ENCODE measurements around the gene NPEPL1. TPM values are rescaled to one million over a fixed set of nuclear protein-coding genes. Genes with fewer than 3 reads are reported as not detected.
A peak's percentile ranks its signal among the peaks of the same experiment; 100 is the strongest.

Gene NPEPL1
- total RNA-seq, 6 donors from 2014 or later = 19.4 to 198 (median 50.9) TPM

DNA sequence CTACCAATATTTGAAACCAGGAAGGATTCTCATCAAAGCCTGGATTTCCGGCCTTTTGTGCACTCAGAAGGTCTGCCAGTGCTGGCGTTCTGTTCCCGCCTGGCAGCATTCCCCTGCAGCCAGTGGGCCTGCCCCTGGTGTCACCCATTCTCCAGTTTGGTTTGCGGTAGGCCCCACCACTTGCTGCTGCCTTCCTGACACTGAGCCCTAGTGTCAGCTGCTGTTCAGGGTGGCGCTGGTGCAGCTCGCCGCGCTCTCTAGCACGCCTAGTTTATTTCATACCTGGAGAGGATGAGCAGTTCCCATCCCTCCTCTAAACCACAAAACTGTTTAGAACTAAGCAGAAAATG, 9.5 kb downstream of the NPEPL1 start:
- peak in 1 of 2 donors; percentile 16 for DNase-seq
- ATAC-seq (ENCODE audit: low FRiP score in 2 of 2) = no peak
- WGBS, 2 donors = 95 to 96% methylated on average over 9 of the region's 9 CpGs
- Histone ChIP-seq H3K27ac (no peak overlapping the region), H3K4me3 (no peak overlapping the region), H3K36me3 (peaks cover 15 to 92% (median 55%) of the 10 kb centered on the region in 4 donors), H3K27me3 (no peaks in the 10 kb centered on the region), H3K9me3 (no peaks in the 10 kb centered on the region), H3K4me1 (no peaks in the 10 kb centered on the region)
- no peak for TF ChIP-seq EP300 (IDR thresholded peaks at IDR 0.05)

DNA sequence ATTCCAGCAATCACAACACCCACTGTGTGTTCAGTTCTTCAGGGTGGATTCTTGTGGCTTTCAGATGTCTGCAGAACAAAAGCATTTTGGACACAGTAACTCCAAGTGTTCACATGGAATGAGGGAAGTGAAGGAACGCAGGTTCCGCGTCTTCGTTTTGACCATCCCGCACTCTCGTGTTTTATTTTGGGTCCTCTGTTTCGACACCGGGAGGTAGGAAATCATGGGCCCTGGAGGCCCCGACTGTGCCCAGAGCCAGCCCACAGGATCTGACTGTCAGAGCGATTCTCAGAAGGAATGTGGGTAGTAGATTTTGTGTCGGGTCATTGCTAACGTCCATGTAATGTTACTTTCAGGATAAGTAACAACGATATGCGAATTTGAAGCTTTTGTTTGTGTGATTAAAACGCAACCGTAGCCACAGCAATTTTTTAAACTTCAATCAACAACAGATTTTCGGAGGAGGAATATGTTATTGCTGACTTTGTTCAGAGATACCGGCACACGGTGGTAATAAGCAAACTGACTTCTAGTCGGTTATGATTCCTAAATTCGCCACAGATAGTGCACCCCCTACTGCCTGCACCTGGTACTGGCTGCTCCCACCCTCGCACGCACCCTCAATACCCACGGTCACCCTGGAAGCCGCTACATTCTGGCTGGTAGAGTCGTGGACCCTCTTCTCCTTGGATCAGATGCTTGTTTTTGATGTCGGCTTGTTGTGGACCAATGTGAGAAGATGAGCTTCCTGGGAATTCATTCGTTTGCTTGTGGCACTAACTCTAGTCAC, 10.5 kb downstream of the NPEPL1 start:
- Histone ChIP-seq H3K9me3 (no peaks in the 10 kb centered on the region), H3K27ac (no peak overlapping the region), H3K27me3 (no peaks in the 10 kb centered on the region), H3K4me3 (no peak overlapping the region), H3K36me3 (peaks cover 15 to 88% (median 57%) of the 10 kb centered on the region in 4 donors), H3K4me1 (no peaks in the 10 kb centered on the region)
- 91 to 96% methylated on average over 28 of the region's 28 CpGs for WGBS, 2 donors
- DNase-seq (peak in 1 of 2 donors; percentile 18), ATAC-seq (ENCODE audit: low FRiP score in 2 of 2) (no peak)
- TF ChIP-seq POLR2A (IDR thresholded peaks at IDR 0.05) = no peak
- no peak for TF ChIP-seq EP300 (IDR thresholded peaks at IDR 0.05)
- TF ChIP-seq, protein P1, sequence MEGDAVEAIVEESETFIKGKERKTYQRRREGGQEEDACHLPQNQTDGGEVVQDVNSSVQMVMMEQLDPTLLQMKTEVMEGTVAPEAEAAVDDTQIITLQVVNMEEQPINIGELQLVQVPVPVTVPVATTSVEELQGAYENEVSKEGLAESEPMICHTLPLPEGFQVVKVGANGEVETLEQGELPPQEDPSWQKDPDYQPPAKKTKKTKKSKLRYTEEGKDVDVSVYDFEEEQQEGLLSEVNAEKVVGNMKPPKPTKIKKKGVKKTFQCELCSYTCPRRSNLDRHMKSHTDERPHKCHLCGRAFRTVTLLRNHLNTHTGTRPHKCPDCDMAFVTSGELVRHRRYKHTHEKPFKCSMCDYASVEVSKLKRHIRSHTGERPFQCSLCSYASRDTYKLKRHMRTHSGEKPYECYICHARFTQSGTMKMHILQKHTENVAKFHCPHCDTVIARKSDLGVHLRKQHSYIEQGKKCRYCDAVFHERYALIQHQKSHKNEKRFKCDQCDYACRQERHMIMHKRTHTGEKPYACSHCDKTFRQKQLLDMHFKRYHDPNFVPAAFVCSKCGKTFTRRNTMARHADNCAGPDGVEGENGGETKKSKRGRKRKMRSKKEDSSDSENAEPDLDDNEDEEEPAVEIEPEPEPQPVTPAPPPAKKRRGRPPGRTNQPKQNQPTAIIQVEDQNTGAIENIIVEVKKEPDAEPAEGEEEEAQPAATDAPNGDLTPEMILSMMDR (IDR thresholded peaks at IDR 0.05) = peak in 2 of 6 experiments; percentile 14 to 28
- TF ChIP-seq POLR2AphosphoS5 (IDR thresholded peaks at IDR 0.05) = no peak

DNA sequence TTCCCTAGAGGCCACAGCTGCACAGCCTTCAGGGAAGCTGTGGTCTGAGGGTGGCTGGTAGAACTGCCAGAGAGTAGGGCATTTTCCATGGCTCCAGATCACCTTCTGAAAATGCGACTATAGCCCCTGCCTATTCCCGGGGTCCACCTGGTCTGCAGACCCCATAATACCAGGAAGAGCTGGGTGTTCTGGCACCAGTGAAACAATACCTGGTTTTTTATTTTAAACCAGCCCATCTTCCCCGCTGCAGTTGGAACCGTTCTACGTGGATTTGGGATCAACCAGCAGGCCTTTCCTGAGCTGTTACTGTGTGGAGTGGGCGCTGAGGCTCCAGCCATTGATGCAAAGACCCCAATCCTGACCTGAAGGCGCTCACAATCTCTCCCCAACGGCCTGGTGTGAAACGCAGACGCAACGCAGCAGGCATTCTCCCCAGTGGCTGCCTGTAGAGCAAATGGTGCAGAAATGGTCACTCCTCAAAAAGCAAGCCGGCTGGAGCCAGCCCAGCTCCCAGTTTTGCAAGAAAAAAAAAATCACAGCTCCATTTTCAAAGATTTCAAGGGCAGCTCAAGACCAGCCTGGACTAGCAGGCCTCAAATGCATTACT, 11.3 kb downstream of the NPEPL1 start:
- peak in 1 of 2 donors; percentile 12 for DNase-seq
- H3K27me3 ChIP-seq = no peaks in the 10 kb centered on the region
- H3K27ac ChIP-seq = no peak overlapping the region
- H3K36me3 ChIP-seq = peaks cover 13 to 87% (median 53%) of the 10 kb centered on the region in 4 donors
- WGBS, 2 donors = 96 to 97% methylated on average over 12 of the region's 12 CpGs
- TF ChIP-seq POLR2AphosphoS5 (IDR thresholded peaks at IDR 0.05) (no peak), EP300 (IDR thresholded peaks at IDR 0.05) (no peak), POLR2A (IDR thresholded peaks at IDR 0.05) (no peak)
- TF ChIP-seq, protein P1 (IDR thresholded peaks at IDR 0.05) = no peak
- no peak for ATAC-seq (ENCODE audit: low FRiP score in 2 of 2)
- no peaks in the 10 kb centered on the region for H3K9me3 ChIP-seq
- no peaks in the 10 kb centered on the region for H3K4me1 ChIP-seq
- no peak overlapping the region for H3K4me3 ChIP-seq

DNA sequence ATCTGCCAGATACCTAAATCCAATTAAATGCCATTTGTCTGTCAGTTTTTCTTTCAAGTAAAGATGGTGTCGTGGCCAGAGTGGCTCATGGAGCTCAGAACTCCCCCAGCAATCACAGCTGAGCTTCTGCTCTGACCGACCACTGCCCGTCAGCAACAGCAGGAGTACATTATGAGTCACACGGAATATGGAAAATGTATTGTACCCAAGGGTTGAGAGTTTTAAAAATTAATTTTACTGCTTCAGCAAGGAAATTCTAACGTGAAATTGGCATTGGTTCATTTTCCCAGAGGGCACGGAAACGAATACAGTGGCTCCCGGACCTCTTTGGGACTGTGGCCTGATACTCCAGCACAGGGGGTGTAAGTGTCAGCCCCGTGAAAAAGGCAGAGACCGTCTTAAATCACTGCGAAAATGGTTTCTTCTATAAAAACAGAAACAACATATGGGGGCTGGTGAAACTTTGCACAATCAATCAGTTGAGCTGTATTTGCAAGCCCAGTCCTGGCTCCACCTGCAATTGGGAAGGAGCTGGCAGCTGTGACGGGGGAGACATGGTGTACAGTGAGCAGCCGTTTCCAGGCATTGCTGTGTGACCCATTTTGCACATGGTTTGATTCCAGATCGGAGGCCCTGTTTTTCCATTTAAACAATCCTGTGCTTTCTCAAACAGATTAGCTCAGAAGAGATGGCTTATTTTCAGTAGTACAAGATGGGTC, 12.8 kb downstream of the NPEPL1 start:
- Histone ChIP-seq H3K9me3 (no peaks in the 10 kb centered on the region), H3K36me3 (peaks cover 3 to 80% (median 43%) of the 10 kb centered on the region in 4 donors), H3K27ac (no peak overlapping the region), H3K4me1 (no peaks in the 10 kb centered on the region), H3K4me3 (no peak overlapping the region), H3K27me3 (no peaks in the 10 kb centered on the region)
- 90 to 95% methylated on average over 14 of the region's 14 CpGs for WGBS, 2 donors
- no peak for TF ChIP-seq POLR2A (IDR thresholded peaks at IDR 0.05)
- TF ChIP-seq POLR2AphosphoS5 (IDR thresholded peaks at IDR 0.05) = no peak
- ATAC-seq (ENCODE audit: low FRiP score in 2 of 2) (no peak), DNase-seq (no peak)

DNA sequence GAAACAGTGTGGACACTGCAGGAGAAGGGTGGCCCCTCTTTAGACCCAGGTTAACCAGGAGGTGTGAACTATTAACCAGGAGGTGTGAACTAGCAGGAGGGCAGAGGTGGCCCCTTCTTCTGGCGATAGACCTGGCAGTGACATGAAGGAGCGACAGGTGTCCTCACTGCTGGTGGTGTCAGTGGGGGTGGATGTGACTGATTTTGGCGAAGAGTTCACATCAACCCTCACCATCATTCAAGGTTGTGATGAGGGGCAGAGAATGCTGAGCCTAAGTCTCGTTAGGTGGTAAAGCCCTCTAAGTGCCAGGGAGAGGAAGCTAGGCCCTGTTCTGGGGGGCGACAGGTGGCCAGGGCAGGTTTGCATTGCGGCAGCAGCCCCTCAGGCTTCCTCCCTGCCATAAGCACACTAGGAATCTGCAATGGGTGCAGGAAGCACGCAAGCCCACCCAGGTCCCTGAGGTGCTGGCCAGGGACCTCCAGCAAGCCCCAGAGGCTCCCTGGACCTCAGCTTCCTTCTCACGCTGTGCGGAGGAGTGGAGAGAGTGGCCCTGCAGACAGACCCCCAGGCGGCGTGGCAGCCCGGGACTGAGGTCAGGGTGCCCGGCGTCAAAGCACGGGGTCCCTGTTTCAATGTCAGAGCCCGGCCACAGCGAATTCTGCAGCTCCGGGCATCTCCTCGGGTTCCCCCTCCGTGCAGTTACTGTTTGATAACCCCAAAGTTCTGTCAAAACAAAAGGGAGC, 13.7 kb downstream of the NPEPL1 start:
- Histone ChIP-seq H3K36me3 (peaks cover 3 to 71% (median 44%) of the 10 kb centered on the region in 4 donors), H3K27ac (no peak overlapping the region), H3K4me1 (no peaks in the 10 kb centered on the region), H3K9me3 (no peaks in the 10 kb centered on the region), H3K27me3 (no peaks in the 10 kb centered on the region), H3K4me3 (no peak overlapping the region)
- ATAC-seq (ENCODE audit: low FRiP score in 2 of 2) = no peak
- DNase-seq = no peak
- 90 to 91% methylated on average over 5 to 20 of the region's 20 CpGs for WGBS, 2 donors
- TF ChIP-seq POLR2A (IDR thresholded peaks at IDR 0.05) (no peak), POLR2AphosphoS5 (IDR thresholded peaks at IDR 0.05) (no peak), EP300 (IDR thresholded peaks at IDR 0.05) (no peak)
- TF ChIP-seq, protein P1 (IDR thresholded peaks at IDR 0.05) = no peak
